GM06990 (cell line): Measurements from ENCODE around the gene MACC1.

Source experiments
- DNase-seq: peaks from one replicate; pipeline ENCODE4 v3.0.0-alpha.2; 2011; ENCODE audit not compliant: insufficient read length; ENCODE audit errors: extremely low read depth
- H3K27me3 ChIP-seq: replicated peaks from 2 replicates; pipeline ENCODE4 v1.6.0; 2011; ENCODE audit warnings: low read length; ENCODE audit not compliant: control insufficient read depth, insufficient read depth
- H3K36me3 ChIP-seq: 2 replicates; pipeline ENCODE4 v1.5.1; 2011; ENCODE audit warnings: low read length; ENCODE audit not compliant: control insufficient read depth, insufficient read depth
- H3K4me3 ChIP-seq: replicated peaks from 2 replicates; pipeline ENCODE4 v1.5.1; 2011; ENCODE audit warnings: low read depth, mild to moderate bottlenecking, control low read depth, low read length
- CTCF ChIP-seq: IDR thresholded peaks from 2 replicates; pipeline ENCODE4 v1.5.1; 2011; ENCODE audit warnings: low read length, control low read depth, mild to moderate bottlenecking, inconsistent platforms; ENCODE audit not compliant: insufficient read depth, poor library complexity, severe bottlenecking

Gene MACC1

GRCh38 chr7:20095436-20095835 is 121.7 kb downstream of the MACC1 start:
- H3K36me3 ChIP-seq, result no peaks in the 10 kb centered on the region; the same call in 1 of the 2 replicates
- no peak overlapping the region for H3K4me3 ChIP-seq
- H3K27me3 ChIP-seq, result no peaks in the 10 kb centered on the region
- no peak for DNase-seq
- TF ChIP-seq CTCF, result no peak

- no peak for TF ChIP-seq CTCF
- Histone ChIP-seq H3K27me3 (no peaks in the 10 kb centered on the region), H3K4me3 (no peak overlapping the region)
These were observed 127.8 kb downstream of the MACC1 start for GRCh38 chr7:20089431-20089830.

GRCh38 chr7:20085086-20085485 is 132.1 kb downstream of the MACC1 start:
- Histone ChIP-seq H3K36me3 (no peaks in the 10 kb centered on the region), H3K4me3 (no peak overlapping the region), H3K27me3 (no peaks in the 10 kb centered on the region)
- no peak for DNase-seq
- no peak for TF ChIP-seq CTCF

More at GRCh38 chr7:20089431-20089830, 127.8 kb downstream of the MACC1 start:
- H3K36me3 ChIP-seq, result no peaks in the 10 kb centered on the region
- no peak for DNase-seq
